GM21717 (cell line): ENCODE data around the gene ANKS1A.

Experiments used
- ATAC-seq: cut with Tn5 transposase; IDR thresholded peaks from one replicate; pipeline ENCODE4 v1.9.1; 2021; ENCODE audit warnings: mild to moderate bottlenecking, moderate library complexity; ENCODE audit not compliant: unreplicated experiment

Gene ANKS1A

DNA sequence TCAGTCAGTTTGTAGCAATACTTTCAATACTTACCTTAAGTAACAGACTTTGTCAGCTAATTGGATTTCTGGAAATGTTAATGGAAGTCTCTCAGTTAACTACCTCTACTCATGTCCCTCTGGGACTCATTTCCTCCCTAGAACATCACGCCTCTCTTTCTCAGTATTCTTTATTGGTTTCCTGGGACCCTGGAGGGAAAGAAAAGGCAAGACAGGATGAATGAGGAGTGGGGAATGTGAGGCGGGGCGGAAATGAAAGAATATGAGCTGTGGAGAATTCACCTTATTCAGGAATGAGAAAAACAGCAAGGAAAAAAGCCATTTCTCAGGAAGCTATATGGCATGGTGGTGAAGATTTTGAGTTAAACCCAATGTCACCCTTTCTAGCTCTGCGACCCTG lies 62.7 kb downstream of the ANKS1A start:
- no peak for ATAC-seq

DNA sequence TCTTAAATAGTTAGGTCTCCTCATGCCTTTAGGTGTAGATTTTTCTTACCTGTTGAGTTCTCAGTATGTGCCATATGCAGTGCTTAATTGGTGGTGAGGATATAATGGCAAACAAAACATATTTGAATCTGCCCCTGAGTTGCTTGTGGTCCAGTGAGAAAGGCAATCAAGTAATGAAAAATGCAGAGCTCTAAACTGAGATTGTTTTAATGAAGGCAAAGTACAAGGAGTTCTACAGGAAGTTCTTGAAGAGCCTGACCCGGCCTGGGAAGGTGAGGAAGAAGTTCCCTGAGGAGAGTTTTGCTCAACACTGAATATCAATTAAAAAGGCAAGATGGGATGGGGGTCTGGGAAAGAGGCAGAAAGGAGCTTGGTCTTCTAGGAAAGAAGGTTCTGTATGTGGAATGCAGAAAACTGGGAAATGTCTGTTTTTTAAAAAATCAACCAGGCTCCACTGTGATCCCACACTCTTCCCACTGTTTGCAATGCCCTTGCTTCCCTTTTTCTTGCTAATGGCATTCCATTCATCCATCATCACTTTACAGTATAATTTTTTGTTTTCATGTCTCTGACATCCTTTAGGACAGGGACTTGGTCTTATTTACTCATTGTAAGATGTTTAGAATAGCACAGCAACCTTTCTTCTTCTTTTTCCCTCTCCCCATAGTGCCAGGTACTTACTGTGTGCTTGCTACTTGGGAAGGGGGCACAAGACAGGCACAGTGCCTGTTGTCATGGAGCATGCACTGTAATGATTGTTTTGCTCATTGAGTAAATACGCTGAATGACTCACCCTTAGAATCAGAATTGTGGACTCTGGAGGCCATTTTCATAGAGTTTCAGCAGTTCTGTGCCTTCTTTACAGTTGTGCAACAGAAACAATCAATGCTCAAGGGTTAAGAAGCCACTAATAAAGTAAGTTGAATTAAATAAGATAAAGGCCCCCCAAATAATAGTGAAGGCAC lies 64.3 kb downstream of the ANKS1A start:
- ATAC-seq, result no peak

- no peak for ATAC-seq
Measured at GRCh38 chr6:34955442-34955841, 66.4 kb downstream of the ANKS1A start.

DNA sequence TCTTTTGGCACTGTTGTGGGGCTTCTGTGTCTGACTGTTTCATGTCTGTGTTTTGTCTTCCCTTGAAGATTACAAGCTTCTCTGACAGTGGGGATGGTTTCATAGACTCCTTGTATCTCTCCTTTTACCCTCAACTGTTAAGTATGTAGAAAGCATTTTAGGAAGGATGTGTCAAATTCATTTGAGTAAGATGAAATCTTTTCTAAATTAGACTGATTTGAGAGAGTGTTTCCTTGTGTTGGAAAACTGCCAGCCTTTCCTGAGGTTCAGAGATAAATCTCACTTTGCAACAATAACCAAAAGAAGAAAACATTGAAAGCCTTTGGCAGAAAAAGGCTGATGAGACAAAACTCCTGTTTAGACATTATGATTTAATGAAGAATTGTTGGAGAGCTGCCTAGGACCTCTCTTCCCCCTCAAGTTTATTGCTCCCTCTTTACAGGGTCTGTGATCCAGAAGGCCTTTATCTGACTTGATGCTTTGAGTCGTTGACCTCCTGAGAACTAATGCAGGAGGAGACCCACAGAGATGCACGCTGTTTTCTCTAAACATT lies 68.3 kb downstream of the ANKS1A start:
- no peak for ATAC-seq

DNA sequence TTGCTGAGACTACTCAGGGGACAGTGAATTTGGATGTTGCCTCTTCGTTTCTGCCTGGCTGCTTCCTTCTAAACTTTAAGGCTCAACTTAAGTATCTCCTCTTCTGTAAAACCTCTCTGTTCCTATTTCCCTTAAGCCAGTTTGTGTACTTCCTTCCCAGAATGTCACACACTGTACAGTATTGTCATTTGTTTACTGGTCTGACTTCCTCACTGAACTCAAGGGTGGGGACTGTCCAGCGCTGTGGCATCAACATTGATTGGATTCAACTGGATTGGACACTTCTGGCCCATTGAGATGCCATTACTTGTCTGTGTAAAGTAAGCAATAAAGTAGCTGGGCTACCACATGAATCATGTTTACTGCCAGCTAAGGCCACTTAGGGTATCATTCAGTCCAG lies 69.7 kb downstream of the ANKS1A start:
- no peak for ATAC-seq

DNA sequence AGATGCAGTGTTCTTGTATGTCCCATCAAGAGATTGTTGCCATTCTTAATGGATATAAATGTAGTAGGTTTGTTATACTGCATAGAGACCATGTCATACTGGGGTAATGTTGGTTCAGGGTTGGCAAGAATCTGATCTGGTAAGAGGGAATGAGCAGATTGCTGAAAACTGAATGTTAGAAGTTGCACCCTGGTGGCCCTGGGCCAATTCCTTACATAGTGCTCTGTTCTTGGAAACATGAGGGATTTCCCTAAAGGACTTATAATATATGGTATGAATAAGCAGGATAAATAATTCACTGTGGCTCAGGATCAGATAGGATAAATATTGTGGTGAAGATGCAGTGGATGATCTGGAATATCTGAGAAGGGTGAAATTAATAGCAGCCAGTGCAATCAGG lies 70.2 kb downstream of the ANKS1A start:
- ATAC-seq, result no peak

DNA sequence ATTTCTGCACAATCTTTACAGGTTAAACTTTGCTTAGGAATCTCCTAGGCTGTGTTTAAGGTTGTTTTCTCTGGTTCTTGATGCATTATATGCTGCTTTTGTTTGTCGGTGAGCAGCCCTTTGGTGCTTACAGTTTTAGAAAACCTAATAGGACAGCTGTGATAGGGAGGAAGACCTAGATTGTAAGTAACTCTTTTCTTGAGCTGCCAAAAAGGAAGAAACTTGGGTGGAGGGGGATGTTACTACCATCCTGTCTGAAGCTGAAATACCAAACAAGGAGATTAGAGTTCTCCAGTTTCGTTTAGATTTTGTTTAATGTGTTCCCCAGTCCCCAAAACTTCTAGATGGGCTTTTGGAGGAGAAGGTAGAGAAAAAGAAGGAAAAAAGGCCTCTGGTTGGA lies 72.0 kb downstream of the ANKS1A start:
- no peak for ATAC-seq

GRCh38 chr6:34961574-34961973 lies 72.5 kb downstream of the ANKS1A start:
- no peak for ATAC-seq

- ATAC-seq, result no peak
Measured at GRCh38 chr6:34964564-34964963, 75.5 kb downstream of the ANKS1A start.

- ATAC-seq, result no peak
Measured at GRCh38 chr6:34967461-34967860, 78.4 kb downstream of the ANKS1A start.

DNA sequence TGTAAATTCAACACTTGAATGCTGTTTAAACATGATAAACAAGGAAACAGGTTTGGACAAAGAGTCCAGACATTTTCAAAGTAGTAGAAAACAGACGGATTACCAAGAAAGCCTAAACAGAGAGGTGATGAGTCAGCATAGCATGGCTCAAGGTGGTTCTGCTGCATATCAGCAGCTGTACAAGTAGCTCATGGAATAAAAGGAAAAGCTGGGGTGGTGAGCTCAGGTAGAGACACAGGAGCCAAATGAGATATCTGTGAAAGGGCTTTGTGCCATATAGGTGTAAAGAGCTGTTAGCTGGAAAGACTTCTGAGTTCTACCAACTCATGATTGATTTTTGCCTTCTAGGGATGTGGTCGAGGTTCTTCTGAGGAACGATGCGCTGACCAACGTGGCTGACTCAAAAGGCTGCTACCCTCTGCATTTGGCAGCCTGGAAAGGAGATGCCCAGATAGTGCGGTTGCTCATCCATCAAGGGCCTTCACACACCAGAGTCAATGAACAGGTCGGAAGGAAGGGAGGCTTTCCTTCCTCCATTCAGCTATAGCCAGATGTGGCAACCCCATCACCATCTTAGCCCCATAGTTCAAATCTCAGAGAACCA lies 80.7 kb downstream of the ANKS1A start:
- no peak for ATAC-seq

- ATAC-seq, result no peak
Measured at GRCh38 chr6:34970488-34970887, 81.4 kb downstream of the ANKS1A start.

DNA sequence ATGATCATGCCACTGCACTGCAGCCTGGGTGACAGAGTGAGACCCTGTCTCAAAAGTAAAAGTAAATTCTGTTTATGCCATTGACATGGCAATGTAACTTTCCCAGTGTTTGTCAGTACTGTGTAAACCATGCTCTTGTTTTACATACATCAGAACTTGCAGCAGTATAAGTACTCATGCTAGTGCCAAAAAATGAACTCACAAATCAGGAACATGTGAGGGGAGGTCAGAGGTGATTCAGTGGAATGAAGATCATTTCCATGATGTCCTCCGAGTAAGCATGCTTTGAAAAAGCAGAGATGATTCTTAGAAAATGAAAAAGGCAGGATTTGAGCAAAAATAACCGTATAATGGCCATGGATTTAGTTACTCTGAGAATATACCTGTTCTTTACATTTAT lies 81.9 kb downstream of the ANKS1A start:
- ATAC-seq, result no peak

DNA sequence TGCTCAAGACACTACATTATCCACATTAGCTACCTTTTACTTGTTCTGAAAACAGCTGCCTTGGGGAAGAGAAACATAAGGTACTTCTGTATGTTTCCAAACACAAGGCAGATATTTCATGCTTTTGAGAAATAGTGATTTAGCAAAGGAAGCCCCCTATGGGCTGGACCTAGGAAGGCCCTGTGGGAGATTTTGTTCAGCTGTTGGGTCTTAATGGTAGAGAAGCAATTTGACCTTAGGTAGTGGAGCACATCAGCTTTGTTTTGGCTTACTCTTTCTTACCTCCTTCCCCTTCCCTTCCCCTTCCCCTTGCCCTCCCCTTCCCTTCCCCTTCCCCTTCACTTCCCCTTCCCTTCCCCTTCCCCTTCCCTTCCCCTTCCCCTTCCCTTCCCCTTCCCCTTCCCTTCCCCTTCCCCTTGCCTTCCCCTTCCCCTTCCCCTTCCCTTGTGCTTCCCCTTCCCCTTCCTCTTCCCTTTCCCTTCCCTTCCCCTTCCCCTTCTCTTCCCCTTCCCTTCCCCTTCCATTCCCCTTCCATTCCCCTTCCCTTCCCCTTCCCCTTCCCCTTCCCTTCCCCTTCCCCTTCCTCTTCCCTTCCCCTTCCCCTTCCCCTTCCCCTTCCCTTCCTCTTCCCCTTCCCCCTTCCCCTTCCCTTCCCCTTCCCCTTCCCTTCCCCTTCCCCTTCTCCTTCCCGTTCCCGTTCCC lies 84.6 kb downstream of the ANKS1A start:
- no peak for ATAC-seq

DNA sequence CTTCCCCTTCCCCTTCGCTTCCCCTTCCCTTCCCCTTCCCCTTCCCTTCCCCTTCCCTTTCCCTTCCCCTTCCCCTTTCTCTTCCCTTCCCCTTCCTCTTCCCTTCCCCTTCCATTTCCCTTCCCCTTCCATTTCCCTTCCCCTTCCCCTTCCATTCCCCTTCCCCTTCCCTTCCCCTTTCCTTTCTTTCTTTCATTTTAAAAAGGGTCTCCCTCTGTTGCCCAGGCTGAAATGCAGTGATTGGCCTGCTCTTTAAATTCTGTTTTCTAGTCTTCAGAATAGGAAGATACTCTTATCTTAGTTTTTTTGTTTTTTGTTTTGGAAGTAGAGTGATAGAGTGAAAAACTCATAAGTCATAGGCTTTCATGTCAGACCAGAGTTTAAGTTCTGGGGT lies 85.2 kb downstream of the ANKS1A start:
- no peak for ATAC-seq

- ATAC-seq, result no peak
Measured at GRCh38 chr6:34976239-34976638, 87.2 kb downstream of the ANKS1A start.

DNA sequence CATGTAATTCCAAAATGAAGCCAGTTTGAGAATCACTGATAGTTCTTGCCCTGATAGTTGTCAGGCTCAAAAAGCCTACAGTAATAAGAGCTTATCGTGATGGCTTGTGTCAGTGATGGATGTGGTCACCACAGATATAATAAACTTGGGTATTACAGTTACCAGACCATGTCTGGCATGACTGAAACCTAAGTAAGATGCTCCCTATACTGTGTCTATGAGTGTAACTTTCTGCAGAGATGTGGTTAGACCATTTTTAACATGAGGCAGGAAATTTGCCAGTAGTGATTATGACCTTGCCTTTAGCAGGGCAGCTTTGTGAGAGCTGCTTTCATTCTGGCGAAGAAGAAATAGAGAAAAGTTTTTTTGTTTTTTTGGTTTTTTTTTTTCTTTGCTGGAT lies 90.2 kb downstream of the ANKS1A start:
- no peak for ATAC-seq

DNA sequence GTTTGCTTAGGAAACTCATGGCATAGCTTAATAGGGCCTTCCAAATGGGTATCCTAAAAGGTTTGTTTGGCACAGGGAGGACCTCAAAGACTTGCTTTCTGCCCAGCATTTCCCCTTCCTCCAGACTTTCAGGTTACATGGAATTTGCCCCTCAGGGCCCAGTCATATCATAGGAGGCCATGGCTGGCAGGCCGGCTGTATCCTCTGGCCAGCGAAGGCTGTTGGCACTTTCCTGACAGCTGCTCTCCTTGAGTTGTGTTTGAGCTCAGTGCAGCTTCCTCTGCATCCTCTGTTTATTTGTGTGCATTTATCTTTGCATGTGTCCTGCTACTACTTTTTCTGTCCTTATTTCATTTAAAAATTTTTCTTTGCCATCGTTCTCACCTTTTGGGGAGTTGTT lies 90.9 kb downstream of the ANKS1A start:
- no peak for ATAC-seq

DNA sequence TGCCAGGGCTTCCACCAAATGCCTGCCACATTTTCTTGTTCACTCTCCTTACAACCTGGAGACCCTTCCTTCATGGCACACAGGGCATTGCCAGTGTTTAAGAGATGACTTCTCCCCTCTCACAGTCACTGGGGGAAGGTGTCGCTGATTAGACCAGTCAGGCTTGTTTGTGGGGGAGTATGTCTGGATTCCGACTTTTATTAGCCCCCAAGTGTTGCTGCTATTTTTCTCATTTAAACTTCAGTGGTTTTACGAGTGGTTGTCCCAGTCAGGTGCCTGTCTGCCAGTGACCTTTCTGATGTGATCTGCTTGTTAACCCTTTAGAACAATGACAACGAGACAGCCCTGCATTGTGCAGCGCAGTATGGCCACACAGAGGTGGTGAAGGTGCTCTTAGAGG lies 92.3 kb downstream of the ANKS1A start:
- no peak for ATAC-seq

DNA sequence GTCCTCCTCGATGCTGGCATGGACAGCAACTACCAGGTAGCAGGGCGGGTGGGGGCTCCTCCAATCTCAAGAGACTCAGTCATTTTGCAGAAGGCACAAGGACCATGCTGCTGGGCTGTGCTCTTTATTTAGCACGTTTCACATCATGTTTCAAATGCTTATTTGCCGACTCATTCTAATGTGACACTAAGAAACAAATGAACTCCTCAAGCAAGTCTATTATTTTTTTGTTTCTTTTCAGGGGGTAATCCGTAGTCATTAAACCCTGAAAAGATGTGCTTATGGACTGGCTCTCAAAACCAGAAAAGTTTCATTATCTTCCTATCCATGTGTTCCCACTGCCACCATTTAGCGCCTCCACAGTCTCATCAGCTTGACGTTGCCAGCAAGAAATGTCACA lies 92.9 kb downstream of the ANKS1A start:
- no peak for ATAC-seq

DNA sequence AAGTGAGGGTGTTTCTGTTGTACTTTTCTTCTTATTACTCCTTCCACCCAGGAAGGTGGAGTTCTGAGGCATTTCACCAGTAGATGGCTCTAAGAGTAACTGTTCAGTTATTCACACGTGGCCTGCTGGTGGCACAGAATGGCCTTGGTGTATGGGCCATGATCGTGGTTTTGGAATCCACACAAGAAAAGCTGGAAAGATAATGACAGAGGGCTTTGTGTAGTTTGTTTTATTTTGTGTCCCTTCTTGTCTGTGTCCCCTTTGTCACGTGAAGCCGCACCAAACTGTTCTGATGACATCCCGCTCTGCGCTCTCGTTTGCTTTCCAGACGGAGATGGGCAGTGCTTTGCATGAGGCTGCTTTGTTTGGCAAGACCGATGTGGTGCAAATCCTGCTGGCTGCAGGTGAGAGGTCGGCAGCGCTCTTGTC lies 93.4 kb downstream of the ANKS1A start:
- ATAC-seq, result no peak

GRCh38 chr6:34984416-34984815 lies 95.4 kb downstream of the ANKS1A start:
- no peak for ATAC-seq
